NCI-H2107 treated with DMSO at 0.1 percent for 48 hours (cell line): ENCODE measurements around the gene LRRFIP2.

Source experiments
- DNase-seq: peaks from one replicate; lab custom pipeline; 2025; ENCODE audit not compliant: unreplicated experiment; lab: John Stamatoyannopoulos, UW

Gene LRRFIP2

DNA sequence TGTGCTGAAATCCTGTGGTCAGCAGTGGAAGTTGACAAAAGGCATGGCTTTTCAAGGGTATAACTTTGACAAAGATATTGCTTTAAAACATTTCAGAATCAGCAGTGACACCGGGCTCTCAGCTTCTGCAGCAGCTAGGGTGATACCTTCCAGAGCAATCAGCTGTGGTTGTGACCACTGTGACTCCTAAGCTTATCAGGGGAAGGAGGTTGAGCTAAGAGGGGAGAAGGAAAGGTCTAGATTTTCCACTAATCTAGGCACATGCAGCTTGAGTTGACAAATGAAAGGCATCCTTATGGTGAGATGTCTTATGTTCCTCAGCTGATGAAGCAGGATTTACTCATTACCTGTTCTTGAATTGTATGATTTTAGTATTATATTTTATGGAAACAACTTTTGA, 16.3 kb upstream of the LRRFIP2 start:
- no peak for DNase-seq

DNA sequence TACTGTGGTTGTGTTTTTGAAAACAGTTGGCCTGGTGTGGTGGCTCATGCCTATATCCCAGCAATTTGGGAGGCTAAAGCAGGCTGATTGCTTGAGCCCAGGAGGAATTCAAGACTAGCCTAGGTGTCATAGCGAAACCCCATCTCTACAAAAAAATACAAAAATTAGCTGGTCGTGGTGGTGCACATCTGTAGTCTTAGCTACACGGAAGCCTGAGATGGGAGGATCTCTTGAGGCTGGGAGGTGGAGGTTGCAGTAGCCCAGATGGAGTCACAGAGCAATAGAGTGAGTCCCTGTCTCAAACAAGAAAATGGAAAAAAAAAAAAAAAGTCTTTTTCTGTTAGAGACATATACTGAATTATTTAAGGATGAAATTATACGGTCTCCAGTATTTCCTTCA, 14.7 kb upstream of the LRRFIP2 start:
- no peak for DNase-seq

DNA sequence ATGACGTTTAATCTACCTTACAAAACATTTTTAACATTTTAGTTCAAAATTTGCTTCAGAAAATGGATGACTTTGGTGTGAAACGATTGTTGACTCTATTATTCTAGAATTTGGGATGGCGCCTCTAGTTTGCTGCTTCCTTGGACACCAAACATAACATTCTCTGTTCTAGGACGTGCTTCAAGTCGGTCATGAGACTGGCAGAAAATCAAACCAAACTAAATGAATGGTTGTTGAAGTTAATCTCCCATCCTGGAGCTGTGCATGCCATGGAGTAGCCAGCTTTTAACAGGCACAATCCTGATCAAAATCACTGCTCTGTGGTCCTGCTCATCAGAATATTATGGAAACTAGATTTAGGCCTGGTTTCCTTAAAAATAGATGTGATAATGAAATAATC, 9.6 kb upstream of the LRRFIP2 start:
- no peak for DNase-seq

DNA sequence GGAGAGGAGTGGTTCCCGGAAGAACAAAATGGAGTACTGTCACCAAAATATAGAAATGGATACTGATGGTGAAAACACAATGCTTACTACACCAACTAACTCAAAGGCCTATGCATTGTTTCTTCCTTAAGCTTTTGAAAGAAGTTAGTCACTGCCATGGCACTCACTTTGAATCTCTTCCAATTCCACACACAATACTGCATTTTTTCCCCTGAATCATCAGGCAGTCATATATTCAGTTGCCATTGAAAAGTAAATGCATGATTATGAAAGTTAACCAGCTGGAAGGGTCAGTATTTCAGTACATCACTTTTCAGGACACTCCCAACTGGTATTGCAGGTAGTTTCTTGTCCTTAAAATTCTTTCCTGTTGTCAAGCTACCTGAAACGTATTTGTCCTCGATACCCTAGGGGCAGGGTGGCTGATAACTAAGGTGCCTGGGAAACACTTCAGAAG, 9.0 kb upstream of the LRRFIP2 start:
- no peak for DNase-seq

DNA sequence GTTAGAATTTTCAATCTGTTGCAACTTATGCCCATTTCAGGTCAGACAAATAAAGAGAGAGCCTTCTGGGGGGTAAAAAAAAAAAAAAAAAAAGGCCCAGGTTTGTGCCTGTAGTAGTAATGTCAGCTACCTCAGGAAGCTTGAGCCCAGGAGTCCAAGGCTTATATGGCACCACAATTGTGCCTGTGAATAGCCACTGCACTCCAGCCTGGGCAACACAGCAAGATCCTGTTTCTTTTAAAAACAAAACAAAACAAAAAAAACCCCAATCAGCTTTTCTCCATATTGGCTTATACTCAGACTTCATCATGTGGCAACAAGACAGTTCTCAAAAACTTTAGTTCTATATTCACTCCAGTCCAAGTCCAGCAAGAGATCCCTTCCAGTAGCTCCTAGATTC, 8.4 kb upstream of the LRRFIP2 start:
- no peak for DNase-seq

DNA sequence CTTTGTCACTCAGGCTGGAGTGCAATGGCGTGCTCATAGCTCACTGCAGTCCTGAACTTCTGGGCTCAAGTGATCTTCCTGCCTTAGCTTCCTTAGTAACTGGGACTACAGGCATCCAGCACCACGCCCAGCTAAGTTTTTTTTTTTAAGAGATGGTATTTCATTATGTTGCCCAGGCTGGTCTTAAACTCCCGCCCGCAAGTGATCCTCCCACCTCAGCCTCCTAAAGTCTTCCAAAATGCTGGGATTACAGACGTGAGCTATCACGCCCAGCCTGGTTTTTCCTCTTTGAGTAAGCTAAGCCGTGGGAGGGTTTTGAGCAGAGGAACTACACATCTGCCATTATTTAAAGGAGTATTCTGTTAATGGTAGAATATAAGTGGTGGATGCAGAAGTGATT, 7.4 kb upstream of the LRRFIP2 start:
- no peak for DNase-seq

DNA sequence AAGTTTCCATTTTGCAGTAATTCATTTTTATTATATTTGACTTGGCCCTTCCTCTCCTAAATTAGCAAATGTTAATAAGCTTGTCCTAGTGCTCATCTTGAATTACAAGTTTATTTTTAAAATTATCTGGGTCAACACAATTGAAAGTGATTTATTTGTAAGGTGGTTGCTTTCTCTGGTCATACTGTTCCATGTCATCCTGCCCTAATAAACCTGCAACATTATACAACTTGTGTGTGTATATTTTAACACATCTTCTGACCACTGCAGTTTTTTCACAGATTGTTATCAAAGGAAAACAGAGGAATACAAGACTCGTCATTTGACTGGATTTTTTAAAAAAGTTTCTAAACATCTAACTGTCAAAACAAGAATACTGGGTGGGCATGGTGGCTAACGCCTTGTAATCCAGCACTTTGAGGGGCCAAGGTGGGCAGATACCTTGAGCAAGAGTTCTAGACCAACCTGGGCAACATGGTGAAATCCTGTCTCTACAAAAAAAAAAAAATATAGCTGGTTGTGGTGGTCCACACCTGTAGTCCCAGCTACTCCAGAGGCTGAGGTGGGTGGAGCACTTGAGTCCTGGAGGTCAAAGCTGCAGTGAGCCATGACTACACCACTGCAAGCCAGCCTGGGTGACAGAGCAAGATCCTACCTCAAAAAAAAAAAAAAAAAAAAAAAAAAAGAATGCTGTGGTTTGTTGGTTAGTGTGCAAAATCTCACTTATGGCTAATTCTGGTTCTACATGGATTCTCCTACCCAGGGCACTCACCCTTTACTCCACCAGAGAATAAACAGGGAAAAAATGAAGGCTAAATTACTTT, 5.0 kb upstream of the LRRFIP2 start:
- DNase-seq, result no peak

DNA sequence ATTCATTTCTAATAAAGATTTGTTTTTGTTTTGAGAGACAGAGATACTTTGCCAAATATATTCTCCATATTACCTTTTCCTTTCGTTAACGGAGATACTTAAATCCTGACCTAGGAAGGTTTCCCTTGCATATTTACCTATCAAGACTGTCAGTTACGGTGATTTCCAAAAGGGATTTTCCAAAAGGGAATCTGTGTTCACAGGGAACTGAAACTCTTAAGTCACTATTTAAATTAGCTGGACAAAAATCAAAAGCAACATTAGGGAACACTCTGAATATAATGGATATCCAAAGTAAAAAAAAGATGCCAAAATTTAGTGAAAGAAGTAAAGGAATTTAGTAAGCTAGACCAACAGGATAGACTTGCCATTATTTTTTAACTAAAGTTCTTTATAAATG, 576 bp downstream of the LRRFIP2 start:
- DNase-seq, result no peak

DNA sequence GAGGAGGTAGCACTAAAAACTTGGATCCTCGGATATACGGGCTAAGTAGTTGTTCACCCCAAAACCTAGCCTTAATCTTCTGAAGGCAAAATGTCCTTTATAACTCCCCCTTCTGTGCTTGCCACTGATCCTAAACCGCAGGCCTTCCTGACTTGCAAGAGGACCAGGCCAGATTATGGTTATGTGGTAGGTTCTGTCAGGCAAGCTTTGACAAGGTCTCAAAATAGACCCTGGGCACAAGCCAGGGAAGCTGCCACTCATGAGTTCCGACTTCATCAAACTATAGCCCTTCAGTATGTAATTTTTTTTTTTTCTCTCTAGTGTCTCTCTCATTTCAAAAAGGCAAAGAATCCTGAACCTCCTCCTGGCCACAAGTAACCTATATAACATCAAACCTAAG, 3.2 kb downstream of the LRRFIP2 start:
- no peak for DNase-seq

DNA sequence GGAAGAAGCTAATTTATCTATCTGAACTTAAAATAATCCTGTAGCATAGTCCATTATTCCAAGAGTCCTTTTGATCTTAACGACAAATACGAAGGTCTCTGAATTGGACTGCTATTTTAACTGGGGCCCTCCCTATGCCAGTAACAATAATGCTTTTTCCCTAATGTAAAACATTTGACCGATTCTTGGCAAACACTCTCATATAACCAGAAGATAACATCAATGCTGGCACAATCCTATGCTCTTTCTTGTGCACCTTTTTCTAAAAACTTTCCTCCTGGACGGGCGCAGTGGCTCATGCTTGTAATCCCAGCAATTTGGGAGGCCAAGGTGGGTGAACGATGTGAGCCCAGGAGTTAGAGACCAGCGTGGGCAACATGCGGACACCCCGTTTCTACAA, 3.9 kb downstream of the LRRFIP2 start:
- no peak for DNase-seq

DNA sequence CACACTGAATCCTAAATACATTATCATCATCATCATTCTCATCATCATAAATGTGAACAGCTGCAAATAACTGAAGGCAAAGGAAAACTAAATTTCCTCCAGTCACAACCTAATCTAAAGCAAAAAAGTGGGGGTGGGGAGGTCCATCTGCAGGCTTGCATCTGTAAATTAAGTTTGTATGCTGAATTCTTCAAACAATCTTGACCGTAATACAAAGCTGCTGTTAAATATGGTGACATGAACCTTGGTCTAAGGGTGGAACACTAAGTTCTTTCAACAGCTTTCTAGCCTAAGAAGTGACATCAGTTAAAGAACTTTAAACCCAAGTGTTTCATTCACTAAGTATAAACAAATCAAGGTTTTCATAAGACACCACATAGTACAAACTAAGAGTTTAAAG, 4.3 kb downstream of the LRRFIP2 start:
- DNase-seq, result no peak

DNA sequence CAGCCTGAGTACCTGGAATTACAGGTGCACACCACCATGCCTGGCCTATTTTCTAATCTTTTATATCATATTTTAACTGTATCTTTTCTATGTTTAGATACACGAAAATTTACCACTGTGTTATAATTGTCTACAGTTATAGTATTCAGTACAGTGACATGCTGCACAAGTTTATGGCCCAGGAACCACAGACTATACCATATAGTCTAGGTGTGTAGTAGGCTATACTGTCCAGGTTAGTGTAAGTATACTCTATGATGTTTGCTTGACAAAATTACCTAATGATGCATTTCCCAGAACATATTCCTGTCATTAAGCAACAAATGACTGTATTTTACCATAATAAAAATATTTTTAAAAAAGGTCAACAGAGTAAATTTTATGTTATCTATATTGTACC, 5.5 kb downstream of the LRRFIP2 start:
- no peak for DNase-seq

DNA sequence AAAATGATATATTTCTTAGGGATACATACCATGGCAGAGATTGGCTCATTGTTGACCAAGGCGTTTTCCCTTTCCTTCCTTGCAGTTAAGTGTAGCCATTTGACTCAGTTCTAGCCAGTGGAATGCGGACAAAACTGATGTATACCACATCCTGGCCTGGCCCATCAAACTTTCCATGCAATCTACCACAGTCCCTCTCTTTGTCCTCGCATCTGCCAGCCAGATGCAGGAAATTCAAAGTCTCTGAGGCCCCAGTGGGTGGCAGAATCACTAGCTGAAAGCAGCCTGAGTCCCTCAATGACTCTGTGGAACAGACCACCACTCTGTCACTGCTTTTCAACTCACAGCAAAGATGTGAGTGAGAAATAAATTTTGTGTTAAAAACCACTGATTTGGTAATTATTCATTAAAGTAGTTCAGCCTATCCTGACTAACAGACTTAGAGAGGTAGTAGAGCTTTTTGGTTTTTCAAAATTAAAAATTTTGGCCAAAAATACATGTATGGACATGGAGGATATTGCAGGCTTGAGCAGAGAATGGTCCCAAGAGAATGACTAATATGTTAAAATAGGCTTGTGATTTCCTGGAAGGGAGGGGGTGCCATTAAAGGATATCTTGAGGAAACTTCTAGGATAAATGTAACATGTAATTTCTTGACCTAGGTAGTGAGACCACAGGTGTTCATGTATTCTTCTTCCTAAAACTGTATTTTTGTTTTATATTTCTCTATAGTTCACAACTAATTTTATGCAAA, 10.9 kb downstream of the LRRFIP2 start:
- DNase-seq, result no peak

DNA sequence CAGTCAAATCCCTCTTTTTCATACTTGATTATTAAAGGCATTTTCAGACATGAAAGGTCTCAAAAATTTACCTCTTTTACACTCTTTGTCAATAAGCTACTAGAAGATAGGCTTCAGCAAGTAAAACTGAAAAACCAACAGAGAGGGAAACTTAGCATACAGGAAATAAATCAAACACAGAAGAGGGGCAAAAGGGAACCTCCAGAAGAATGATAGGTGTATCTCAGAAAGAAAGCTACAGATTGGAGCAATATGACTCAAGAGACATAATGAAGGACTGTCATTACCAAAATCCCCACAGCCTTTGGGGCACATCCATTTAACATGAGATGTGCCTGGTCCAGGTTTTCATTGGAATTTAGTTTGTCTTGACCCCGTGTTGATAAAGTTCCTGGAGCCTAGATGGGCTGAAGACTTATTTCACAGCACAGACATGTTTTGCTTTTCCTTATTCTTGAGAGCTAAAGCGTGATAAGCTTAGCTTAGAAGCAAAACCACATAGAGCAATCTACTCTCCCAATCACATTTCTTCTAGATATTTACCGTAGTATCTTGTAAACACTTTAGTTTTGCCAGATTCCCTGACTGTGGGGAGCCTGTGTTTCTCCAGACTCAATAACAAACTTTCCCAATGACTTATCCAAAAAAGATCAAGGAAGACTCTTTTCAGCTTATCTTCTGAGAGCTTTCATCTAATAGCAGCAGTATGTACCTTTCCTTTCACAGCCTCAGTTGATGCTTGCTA, 11.7 kb downstream of the LRRFIP2 start:
- no peak for DNase-seq

DNA sequence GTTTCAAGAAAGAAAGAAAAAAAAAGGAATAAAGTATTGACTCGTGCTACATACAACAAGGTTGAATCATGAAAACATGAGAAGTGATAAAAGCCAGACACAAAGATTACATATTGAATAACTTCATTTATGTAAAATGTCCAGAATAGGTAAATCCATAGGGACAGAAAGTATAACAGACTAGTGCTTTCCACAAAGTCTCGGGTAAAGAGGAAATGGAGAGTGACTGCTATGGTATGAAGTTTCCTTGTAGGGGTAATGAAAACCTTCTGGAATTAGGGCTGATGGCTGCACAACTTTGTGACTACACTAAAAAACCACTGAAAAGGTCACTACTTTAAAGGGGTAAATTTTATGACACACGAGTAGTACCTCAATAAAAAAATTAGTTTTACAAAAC, 13.0 kb downstream of the LRRFIP2 start:
- DNase-seq, result no peak

DNA sequence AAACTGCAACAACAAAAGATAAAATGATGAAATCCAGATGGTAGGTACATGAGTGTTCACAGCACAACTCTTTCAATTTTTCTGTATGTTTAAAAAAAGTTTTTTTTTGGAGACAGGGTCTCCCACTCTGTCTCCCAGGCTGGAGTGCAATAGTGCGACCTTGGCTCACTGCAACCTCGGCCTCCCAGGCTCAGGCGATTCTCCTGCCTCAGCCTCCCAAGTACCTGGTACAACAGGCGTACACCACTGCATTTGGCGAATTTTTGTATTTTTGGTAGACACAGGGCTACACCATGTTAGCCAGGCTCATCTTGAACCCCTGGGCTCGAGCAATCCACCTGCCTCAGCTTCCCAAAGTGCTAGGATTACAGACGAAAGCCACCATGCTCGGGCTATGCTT, 18.6 kb downstream of the LRRFIP2 start:
- no peak for DNase-seq

DNA sequence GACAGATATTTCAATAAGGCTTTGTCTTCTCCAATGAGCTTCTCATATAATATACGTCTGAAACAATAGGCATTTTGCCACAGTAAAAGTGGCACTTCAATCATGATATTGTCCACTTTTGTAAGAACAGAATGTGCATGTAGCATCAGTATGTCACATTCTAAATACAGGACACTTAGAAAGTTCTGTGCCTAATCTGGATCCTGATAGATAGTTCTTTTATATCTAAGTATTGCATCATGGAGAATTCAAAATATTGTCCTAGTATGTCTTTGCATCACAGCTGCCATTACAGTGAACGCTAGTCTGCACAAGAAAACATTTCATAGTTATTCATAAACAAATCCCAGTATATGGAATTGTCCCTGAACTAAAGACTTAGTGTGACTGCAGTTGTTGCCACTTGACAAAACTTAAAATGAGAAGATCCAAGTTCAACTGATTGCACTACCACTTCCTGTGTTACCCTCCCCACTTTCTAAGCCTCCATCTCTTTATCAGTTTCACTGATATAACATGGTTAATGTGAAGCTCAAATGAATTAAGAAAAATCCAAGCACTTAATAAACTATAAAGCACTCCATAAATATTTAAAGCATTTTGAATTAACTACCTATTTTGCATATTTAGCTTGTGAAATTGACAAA, 19.6 kb downstream of the LRRFIP2 start:
- DNase-seq, result no peak

DNA sequence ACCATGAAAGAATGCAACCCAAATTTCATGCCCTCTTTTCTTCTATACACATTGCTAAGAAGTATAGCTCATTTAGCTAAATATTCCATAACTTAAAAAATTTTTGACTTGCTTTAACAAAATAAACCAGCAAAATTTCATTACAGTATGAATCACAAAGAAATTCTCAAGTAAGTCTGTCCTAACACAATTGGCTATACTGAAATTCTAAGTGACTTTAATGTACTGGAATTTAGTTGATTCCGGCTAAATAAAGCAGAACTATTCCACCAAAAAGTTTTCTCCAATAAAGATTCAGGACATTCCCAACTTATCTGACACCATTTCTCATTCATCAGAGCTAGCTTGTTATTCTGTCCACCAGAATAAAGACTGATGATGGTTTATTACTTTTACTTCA, 23.8 kb downstream of the LRRFIP2 start:
- no peak for DNase-seq

DNA sequence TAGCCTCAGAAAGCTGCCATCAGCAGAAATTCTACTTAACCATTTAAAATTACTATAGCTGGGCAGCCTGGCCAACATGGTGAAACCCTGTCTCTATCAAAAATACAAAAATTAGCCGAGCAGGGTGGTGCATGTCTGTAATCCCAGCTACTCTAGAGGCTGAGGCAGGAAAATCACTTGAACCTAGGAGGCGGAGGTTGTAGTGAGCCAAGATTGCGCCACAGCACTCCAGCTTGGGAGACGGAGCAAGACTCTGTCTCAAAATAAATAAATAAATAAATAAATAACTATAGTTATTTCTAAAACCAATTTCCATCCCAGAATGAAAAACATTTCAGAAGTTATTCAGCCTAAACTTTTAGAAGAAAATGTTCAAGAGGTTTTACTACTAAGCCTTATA, 25.1 kb downstream of the LRRFIP2 start:
- DNase-seq, result no peak

DNA sequence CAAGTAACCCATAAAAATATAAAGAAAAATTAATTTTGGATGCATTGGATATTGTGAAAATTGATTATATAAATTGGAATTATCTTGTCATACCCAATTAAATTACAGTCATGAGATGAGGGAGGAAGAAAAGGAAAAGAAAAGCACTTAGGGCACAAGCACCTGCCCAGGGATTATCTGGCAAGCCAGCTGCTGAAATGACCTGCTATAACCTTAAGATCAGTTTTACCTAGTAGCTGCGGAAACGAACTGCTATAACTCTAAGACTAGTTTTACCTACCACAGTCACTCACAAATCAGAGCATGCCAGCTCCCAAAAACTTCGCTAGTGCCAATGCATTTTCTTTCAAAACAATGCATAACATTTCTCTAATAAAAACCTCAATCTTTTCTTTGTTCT, 26.2 kb downstream of the LRRFIP2 start:
- DNase-seq, result no peak

DNA sequence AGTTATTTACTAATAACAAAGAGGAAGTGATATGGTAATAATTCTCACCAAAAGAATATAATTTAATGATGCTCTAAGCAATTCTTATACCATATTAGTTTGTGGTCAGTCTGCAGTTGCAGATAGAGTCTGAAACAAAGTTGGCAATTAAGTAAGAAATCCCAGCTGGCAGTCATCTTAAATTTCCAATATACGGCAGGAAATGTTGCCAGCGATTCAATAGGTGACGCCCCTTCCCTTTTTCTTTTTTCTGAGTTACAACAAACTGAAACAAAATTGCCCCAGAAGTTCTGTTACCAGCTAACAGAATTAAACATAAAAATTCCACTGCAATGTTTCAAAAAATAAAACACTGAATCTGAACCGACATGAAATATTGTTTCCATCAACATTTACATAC, 26.7 kb downstream of the LRRFIP2 start:
- DNase-seq, result no peak
